Measurements from ENCODE around the gene ZNF550. TPM values are rescaled to one million over a fixed set of nuclear protein-coding genes. Genes with fewer than 3 reads are reported as not detected.
A peak's percentile ranks its signal among the peaks of the same experiment; 100 is the strongest.

Gene ZNF550
- total RNA-seq, 6 donors from 2014 or later, result 4.3 to 11.1 (median 7.4) TPM

DNA sequence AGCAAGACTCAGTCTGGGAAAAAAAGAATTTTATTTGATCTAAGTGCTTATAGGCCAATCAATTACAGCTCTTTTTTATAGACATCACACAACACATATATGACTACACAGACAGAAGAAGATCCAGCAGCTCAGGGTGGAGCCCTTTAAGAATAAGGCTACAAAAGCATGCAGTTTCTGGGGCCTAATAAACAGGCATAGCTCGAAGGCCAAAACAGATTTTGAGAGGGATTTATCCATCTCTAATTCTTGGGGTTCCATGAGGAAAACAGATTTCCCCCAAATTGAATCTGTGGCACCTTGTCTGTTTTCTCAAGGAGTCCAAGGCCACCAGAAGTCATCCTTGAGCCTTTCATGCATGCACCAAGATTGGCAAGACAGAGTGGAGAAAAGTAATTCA, 3.9 kb upstream of the ZNF550 start:
- Histone ChIP-seq H3K9me3 (peaks cover 25 to 73% (median 55%) of the 10 kb centered on the region in 4 donors), H3K27me3 (no peaks in the 10 kb centered on the region), H3K27ac (no peak overlapping the region), H3K4me3 (no peak overlapping the region), H3K4me1 (peaks cover 5 to 18% (median 10%) of the 10 kb centered on the region in 4 donors), H3K36me3 (no peaks in the 10 kb centered on the region)
- ATAC-seq (ENCODE audit: low FRiP score in 2 of 2), result no peak
- DNase-seq, result no peak
- no peak for TF ChIP-seq POLR2AphosphoS5 (IDR thresholded peaks at IDR 0.05)
- TF ChIP-seq CTCF (IDR thresholded peaks at IDR 0.05), result no peak
- no peak for TF ChIP-seq EP300 (IDR thresholded peaks at IDR 0.05)
- no peak for TF ChIP-seq POLR2A (IDR thresholded peaks at IDR 0.05)
- WGBS, 2 donors, result 50 to 65% methylated on average over 1 of the region's 1 CpG

GRCh38 chr19:57560049-57560491, 407 bp upstream of the ZNF550 start:
- peak in 1 of 2 donors; percentile 63 for DNase-seq
- no peak for TF ChIP-seq POLR2A (IDR thresholded peaks at IDR 0.05)
- Histone ChIP-seq H3K27ac (peak overlapping the region; percentile 35 to 78 (median 48)), H3K4me1 (peaks cover 12 to 21% (median 16%) of the 10 kb centered on the region in 4 donors), H3K9me3 (peaks cover 4 to 42% (median 28%) of the 10 kb centered on the region in 4 donors), H3K27me3 (no peaks in the 10 kb centered on the region), H3K36me3 (peaks cover 0 to 15% (median 12%) of the 10 kb centered on the region in 4 donors), H3K4me3 (peak overlapping the region in 3 of 4 donors; percentile 86 to 95 (median 93))
- peak in 1 of 2 donors; percentile 32 for ATAC-seq (ENCODE audit: low FRiP score in 2 of 2)
- WGBS, 2 donors, result 28 to 36% methylated on average over 23 of the region's 23 CpGs

GRCh38 chr19:57559008-57559403, 657 bp downstream of the ZNF550 start:
- DNase-seq (peak in 1 of 2 donors; percentile 26), ATAC-seq (ENCODE audit: low FRiP score in 2 of 2) (peak; percentile 38 to 68)
- TF ChIP-seq EP300 (IDR thresholded peaks at IDR 0.05) (no peak), CTCF (IDR thresholded peaks at IDR 0.05) (no peak), POLR2AphosphoS5 (IDR thresholded peaks at IDR 0.05) (no peak), POLR2A (IDR thresholded peaks at IDR 0.05) (no peak)
- H3K9me3 ChIP-seq, result peaks cover 0 to 42% (median 29%) of the 10 kb centered on the region in 4 donors
- WGBS, 2 donors, result 0 to 1% methylated on average over 20 to 22 of the region's 22 CpGs
- peak overlapping the region; percentile 86 to 99 (median 94) for H3K4me3 ChIP-seq
- peaks cover 0 to 25% (median 22%) of the 10 kb centered on the region in 4 donors for H3K36me3 ChIP-seq
- H3K27me3 ChIP-seq, result no peaks in the 10 kb centered on the region
- H3K4me1 ChIP-seq, result peaks cover 12 to 21% (median 16%) of the 10 kb centered on the region in 4 donors
- peak overlapping the region; percentile 35 to 78 (median 64) for H3K27ac ChIP-seq

GRCh38 chr19:57558525-57558924, 1.1 kb downstream of the ZNF550 start:
- WGBS, 2 donors, result 33 to 42% methylated on average over 6 of the region's 6 CpGs
- TF ChIP-seq EP300 (IDR thresholded peaks at IDR 0.05) (no peak), POLR2A (IDR thresholded peaks at IDR 0.05) (no peak), CTCF (IDR thresholded peaks at IDR 0.05) (no peak), POLR2AphosphoS5 (IDR thresholded peaks at IDR 0.05) (no peak)
- Histone ChIP-seq H3K4me3 (peak overlapping the region in 3 of 4 donors; percentile 86 to 95 (median 93)), H3K27ac (no peak overlapping the region), H3K9me3 (peaks cover 0 to 42% (median 30%) of the 10 kb centered on the region in 4 donors), H3K36me3 (peaks cover 0 to 30% (median 27%) of the 10 kb centered on the region in 4 donors), H3K27me3 (no peaks in the 10 kb centered on the region), H3K4me1 (peaks cover 12 to 21% (median 16%) of the 10 kb centered on the region in 4 donors)
- DNase-seq (no peak), ATAC-seq (ENCODE audit: low FRiP score in 2 of 2) (no peak)

DNA sequence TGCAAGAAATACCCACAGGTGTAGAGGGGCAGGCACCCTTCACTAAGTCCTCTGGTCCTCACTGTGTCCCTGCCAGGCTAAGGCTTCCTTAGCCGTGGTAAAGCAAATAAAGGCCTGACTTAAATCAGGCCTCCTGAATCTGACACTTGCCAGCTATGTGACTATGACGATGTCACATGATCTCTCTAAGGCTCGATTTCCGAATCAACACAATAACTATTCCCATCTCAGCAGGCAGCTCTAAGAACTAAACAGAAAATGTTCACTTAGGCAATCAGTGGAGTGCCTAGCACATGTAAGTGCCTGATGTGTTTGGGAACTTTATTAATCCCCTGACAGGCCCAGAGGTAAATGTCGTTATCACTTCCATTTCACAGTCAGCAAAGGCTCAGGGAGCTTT, 2.0 kb downstream of the ZNF550 start:
- H3K27ac ChIP-seq, result no peak overlapping the region
- ATAC-seq (ENCODE audit: low FRiP score in 2 of 2) (no peak), DNase-seq (no peak)
- peaks cover 0 to 42% (median 33%) of the 10 kb centered on the region in 4 donors for H3K9me3 ChIP-seq
- WGBS, 2 donors, result 79 to 86% methylated on average over 5 of the region's 5 CpGs
- H3K27me3 ChIP-seq, result no peaks in the 10 kb centered on the region
- no peak for TF ChIP-seq EP300 (IDR thresholded peaks at IDR 0.05)
- TF ChIP-seq POLR2A (IDR thresholded peaks at IDR 0.05), result no peak
- TF ChIP-seq CTCF (IDR thresholded peaks at IDR 0.05), result no peak
- TF ChIP-seq POLR2AphosphoS5 (IDR thresholded peaks at IDR 0.05), result no peak
- peaks cover 12 to 21% (median 16%) of the 10 kb centered on the region in 4 donors for H3K4me1 ChIP-seq
- H3K4me3 ChIP-seq, result no peak overlapping the region
- peaks cover 0 to 39% (median 35%) of the 10 kb centered on the region in 4 donors for H3K36me3 ChIP-seq

Measured in upper lobe of left lung (tissue), 6 donors.